H1 (cell line): ENCODE measurements around the gene CD164L2. TPM values are rescaled to one million over a fixed set of nuclear protein-coding genes. Genes with fewer than 3 reads are reported as not detected.

Experiments
- TEAD4 ChIP-seq: IDR thresholded peaks from 2 replicates; pipeline ENCODE4 v1.6.1; 2012; ENCODE audit warnings: low read depth, low read length, inconsistent platforms, mixed read lengths
- polyA plus RNA-seq, 7 experiments: library from polyadenylated mRNA; depleted of rRNA in 3 of 7; stranded (reverse) in 5 of 7; unstranded in 2 of 7; fragments of >200 nt in 5 of 7; fragments of 200-250 nt in 2 of 7; gene quantifications; 1 replicate in 5 of 7; 2 replicates in 1 of 7; 4 replicates in 1 of 7; pipeline versions ENCODE4 v1.2.1 to v1.2.3, GENCODE V29; 2011 to 2013; ENCODE audit warnings: missing spikeins in 2 of 7, mixed read lengths in 2 of 7
- total RNA-seq: library from RNA; stranded (reverse); fragmentation: NEBNext Ultra II Directional; extraction: Animal tissue kit (Norgen Biotek cat#: 25700); gene quantifications from 2 replicates; pipeline ENCODE4 v1.2.1, GENCODE V29; 2021

CD164L2 gene
- total and polyA plus RNA-seq, 2 of the 8 experiments (the other 6 are each of a cell fraction or from before 2014, with no cell fraction given) = 3.3 TPM

- 0 out of 2 replicates have a peak, but pooled peaks have one; percentile 32 for TF ChIP-seq TEAD4
Measured at GRCh38 chr1:27397749-27398148, 14.6 kb upstream of the CD164L2 start (continued).
